SK-N-SH treated with all-trans-retinoic acid at 6 μM for 48 hours (cell line): ENCODE results near the gene BCAS4.

Experiments used
- ATAC-seq: fragments of 200-7000 bp; cut with Tn5 transposase; 3 replicates; pipeline ENCODE4 v1.9.1; 2020; ENCODE audit warnings: mild to moderate bottlenecking, moderate library complexity
- ARNTL ChIP-seq: fragments of 450-650 bp; formaldehyde crosslinking; IDR thresholded peaks from 2 replicates; pipeline ENCODE4 v1.5.0; 2020; ENCODE audit warnings: low read depth, mild to moderate bottlenecking, moderate library complexity, borderline replicate concordance
- BACH2 ChIP-seq: fragments of 250-450 bp; sonication (Bioruptor Pico); IDR thresholded peaks from 2 replicates; pipeline ENCODE4 v1.9.0; 2021; ENCODE audit warnings: mild to moderate bottlenecking, borderline replicate concordance
- CREB5 ChIP-seq: fragments of 250-450 bp; sonication (Bioruptor Pico); IDR thresholded peaks from 2 replicates; pipeline ENCODE4 v1.5.1; 2020; ENCODE audit warnings: low read depth, mild to moderate bottlenecking, moderate library complexity
- CSDC2 ChIP-seq: fragments of 250-450 bp; sonication (Bioruptor Pico); IDR thresholded peaks from 2 replicates; pipeline ENCODE4 v1.5.0; 2020; ENCODE audit warnings: mild to moderate bottlenecking, moderate library complexity
- CSRNP3 ChIP-seq: fragments of 250-450 bp; sonication (Bioruptor Pico); IDR thresholded peaks from 2 replicates; pipeline ENCODE4 v1.5.1; 2021; ENCODE audit warnings: mild to moderate bottlenecking, moderate library complexity
- ESRRG ChIP-seq: fragments of 250-450 bp; sonication (Bioruptor Pico); IDR thresholded peaks from 2 replicates; pipeline ENCODE4 v1.6.1; 2021; ENCODE audit warnings: mild to moderate bottlenecking
- GLIS3 ChIP-seq: fragments of 250-450 bp; sonication (Bioruptor Pico); IDR thresholded peaks from 2 replicates; pipeline ENCODE4 v1.5.0; 2020; ENCODE audit warnings: mild to moderate bottlenecking, moderate library complexity
- ISL1 ChIP-seq: fragments of 250-450 bp; sonication (Bioruptor Pico); IDR thresholded peaks from 2 replicates; pipeline ENCODE4 v2.1.2; 2022; ENCODE audit warnings: mild to moderate bottlenecking, moderate library complexity
- PATZ1 ChIP-seq: fragments of 250-450 bp; sonication (Bioruptor Pico); IDR thresholded peaks from 2 replicates; pipeline ENCODE4 v1.8.0; 2020; ENCODE audit warnings: mild to moderate bottlenecking, moderate library complexity, borderline replicate concordance
- POU6F1 ChIP-seq: fragments of 250-450 bp; sonication (Bioruptor Pico); IDR thresholded peaks from 2 replicates; pipeline ENCODE4 v1.8.0; 2021; ENCODE audit warnings: low read depth, mild to moderate bottlenecking, moderate library complexity, borderline replicate concordance
- PPARA ChIP-seq: fragments of 250-450 bp; sonication (Bioruptor Pico); IDR thresholded peaks from 2 replicates; pipeline ENCODE4 v1.5.0; 2020; ENCODE audit warnings: mild to moderate bottlenecking, borderline replicate concordance
- RARB ChIP-seq: fragments of 250-450 bp; sonication (Bioruptor Pico); IDR thresholded peaks from 2 replicates; pipeline ENCODE4 v1.8.0; 2021; ENCODE audit warnings: mild to moderate bottlenecking, moderate library complexity
- SNAI2 ChIP-seq: fragments of 250-450 bp; sonication (Bioruptor Pico); IDR thresholded peaks from 2 replicates; pipeline ENCODE4 v1.5.0; 2020; ENCODE audit warnings: mild to moderate bottlenecking, moderate library complexity
- TCF4 ChIP-seq: fragments of 250-450 bp; sonication (Bioruptor Pico); IDR thresholded peaks from 2 replicates; pipeline ENCODE4 v1.8.0; 2021; ENCODE audit warnings: mild to moderate bottlenecking, moderate library complexity, borderline replicate concordance
- TOX ChIP-seq: fragments of 250-450 bp; sonication (Bioruptor Pico); IDR thresholded peaks from 2 replicates; pipeline ENCODE4 v1.8.0; 2021; ENCODE audit warnings: mild to moderate bottlenecking, moderate library complexity, borderline replicate concordance
- TSHZ2 ChIP-seq: fragments of 250-450 bp; sonication (Bioruptor Pico); IDR thresholded peaks from 2 replicates; pipeline ENCODE4 v1.5.0; 2020; ENCODE audit warnings: mild to moderate bottlenecking, moderate library complexity
- ZC3H10 ChIP-seq: fragments of 250-450 bp; sonication (Bioruptor Pico); IDR thresholded peaks from 2 replicates; pipeline ENCODE4 v1.5.1; 2021; ENCODE audit warnings: mild to moderate bottlenecking, moderate library complexity
- ZFP3 ChIP-seq: fragments of 250-450 bp; sonication (Bioruptor Pico); IDR thresholded peaks from 2 replicates; pipeline ENCODE4 v1.5.0; 2020; ENCODE audit warnings: mild to moderate bottlenecking, moderate library complexity
- ZFP30 ChIP-seq: fragments of 450-650 bp; formaldehyde crosslinking; IDR thresholded peaks from 2 replicates; pipeline ENCODE4 v1.5.0; 2022; ENCODE audit warnings: mild to moderate bottlenecking, moderate library complexity
- ZNF565 ChIP-seq: fragments of 450-650 bp; formaldehyde crosslinking; conservative IDR thresholded peaks from 2 replicates; pipeline ENCODE4 v1.5.0; 2020; ENCODE audit warnings: low read depth, mild to moderate bottlenecking, moderate library complexity
- ZNF70 ChIP-seq: fragments of 450-650 bp; formaldehyde crosslinking; IDR thresholded peaks from 2 replicates; pipeline ENCODE4 v1.5.0; 2020; ENCODE audit warnings: mild to moderate bottlenecking, moderate library complexity
- ZNF8 ChIP-seq: fragments of 450-650 bp; formaldehyde crosslinking; IDR thresholded peaks from 2 replicates; pipeline ENCODE4 v1.5.0; 2020; ENCODE audit warnings: mild to moderate bottlenecking, moderate library complexity

Gene BCAS4

GRCh38 chr20:50819349-50819748 is 24.5 kb downstream of the BCAS4 start:
- no peak for TF ChIP-seq CSDC2
- no peak for TF ChIP-seq PATZ1
- TF ChIP-seq CSRNP3, result no peak
- no peak for TF ChIP-seq ZNF565 (CRISPR knock-in tag)
- no peak for TF ChIP-seq SNAI2 (CRISPR knock-in tag)
- no peak for ATAC-seq

- TF ChIP-seq BACH2 (CRISPR knock-in tag) (no peak), ZNF565 (CRISPR knock-in tag) (no peak), ZFP30 (CRISPR knock-in tag) (no peak), POU6F1 (CRISPR knock-in tag) (no peak), SNAI2 (CRISPR knock-in tag) (no peak), RARB (CRISPR knock-in tag) (no peak), TCF4 (no peak), ISL1 (no peak), CREB5 (no peak), ARNTL (CRISPR knock-in tag) (no peak), TOX (no peak), PPARA (CRISPR knock-in tag) (no peak), PATZ1 (no peak), CSDC2 (no peak), ZNF8 (CRISPR knock-in tag) (no peak), ZNF70 (CRISPR knock-in tag) (no peak), GLIS3 (CRISPR knock-in tag) (no peak), ESRRG (no peak), CSRNP3 (no peak), ZFP3 (CRISPR knock-in tag) (no peak)
- TF ChIP-seq, all 23 proteins: peak for 0
- no peak for ATAC-seq
Observed at GRCh38 chr20:50820515-50821256, 25.8 kb downstream of the BCAS4 start.

GRCh38 chr20:50821257-50821921 is 26.5 kb downstream of the BCAS4 start:
- ATAC-seq, result no peak
- TF ChIP-seq BACH2 (CRISPR knock-in tag), result no peak
- no peak for TF ChIP-seq ZNF8 (CRISPR knock-in tag)
- TF ChIP-seq ZNF565 (CRISPR knock-in tag), result no peak
- no peak for TF ChIP-seq ZFP30 (CRISPR knock-in tag)
- no peak for TF ChIP-seq PPARA (CRISPR knock-in tag)
- no peak for TF ChIP-seq ISL1
- no peak for TF ChIP-seq TSHZ2 (CRISPR knock-in tag)
- TF ChIP-seq TOX, result no peak
- TF ChIP-seq ZC3H10 (CRISPR knock-in tag), result no peak
- no peak for TF ChIP-seq ARNTL (CRISPR knock-in tag)
- no peak for TF ChIP-seq PATZ1
- no peak for TF ChIP-seq ZNF70 (CRISPR knock-in tag)
